ENCODE measurements around the gene ELMO1. TPM values are rescaled to one million over a fixed set of nuclear protein-coding genes. Genes with fewer than 3 reads are reported as not detected.

ELMO1 gene
- total and polyA plus RNA-seq, 4 donors, result 10.1 to 183 (median 34.4) TPM

DNA sequence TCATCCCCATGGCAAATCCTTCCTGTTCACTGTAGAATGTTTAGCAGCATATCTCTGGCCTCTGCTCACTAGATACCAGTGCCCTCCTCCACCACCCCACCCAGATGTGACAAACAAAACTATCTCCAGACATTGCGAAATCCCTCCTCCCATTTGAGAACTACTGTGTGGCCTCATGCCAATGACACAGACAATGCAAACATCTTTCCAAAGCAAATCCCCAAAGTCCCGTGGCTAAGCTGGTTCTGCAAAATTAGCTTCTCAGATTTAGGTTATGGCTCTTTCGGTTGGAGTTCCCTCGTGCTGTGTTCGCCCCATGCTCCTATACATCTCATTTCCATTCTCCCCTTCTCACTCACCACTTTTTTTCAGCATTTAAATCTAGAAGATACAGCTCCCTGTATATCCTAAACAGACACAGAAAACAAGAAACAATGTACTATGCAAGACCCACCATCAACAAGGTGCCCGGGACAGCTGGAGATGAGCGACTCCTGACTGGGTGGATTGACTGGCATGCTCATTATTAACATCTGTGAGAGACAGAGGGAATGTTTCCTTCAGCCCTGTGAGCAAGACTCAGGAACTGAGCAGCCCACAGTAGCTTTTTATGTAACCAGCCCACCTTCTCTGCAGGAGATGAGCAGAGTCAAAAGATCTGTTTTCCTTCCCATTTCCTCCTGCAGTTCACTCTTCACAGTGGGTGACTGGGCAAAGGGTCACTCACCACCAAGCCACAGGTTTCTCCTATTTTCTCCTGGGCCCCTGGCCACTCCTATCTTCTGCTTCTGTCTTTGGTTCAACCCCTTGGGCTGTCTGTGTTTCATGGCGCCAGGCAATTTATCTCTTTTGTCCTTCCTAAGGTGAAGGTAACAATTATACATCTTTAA lies 498.7 kb downstream of the ELMO1 start:
- ATAC-seq (ENCODE audit: insufficient read depth, low FRiP score), result no peak
- DNase-seq, result peak; percentile 20 to 66 (median 34)
- WGBS, 2 donors, result 60 to 68% methylated on average over 8 of the region's 8 CpGs

DNA sequence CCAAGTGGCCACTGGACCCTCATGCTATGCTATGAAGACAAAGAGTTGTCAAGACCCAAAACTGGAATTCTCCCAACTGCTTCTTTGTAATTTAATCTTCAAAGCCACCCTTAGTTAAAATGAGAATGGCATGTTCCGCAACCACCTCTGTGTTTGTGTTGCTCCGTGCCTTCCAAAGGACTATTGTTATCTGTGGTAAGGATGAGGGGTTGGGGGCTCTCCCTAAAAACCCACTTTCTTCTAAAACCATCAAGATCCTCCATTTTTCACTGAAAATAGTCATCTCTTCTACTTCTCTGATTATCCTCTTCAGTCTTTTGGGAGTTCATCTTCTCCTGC lies 502.3 kb downstream of the ELMO1 start:
- 84 to 98% methylated on average over 2 of the region's 2 CpGs for WGBS, 2 donors
- Histone ChIP-seq H3K4me3 (no peak overlapping the region), H3K9ac (ENCODE audit: insufficient read depth in 1 of 2, low read length in 2 of 2) (no peak overlapping the region), H3K27ac (ENCODE audit: low read depth in 1 of 2, low read length in 1 of 2) (no peak overlapping the region), H3K27me3 (ENCODE audit: control insufficient read depth in 3 of 3, insufficient read depth in 3 of 3, low read length in 2 of 3) (no peaks in the 10 kb centered on the region), H3K36me3 (ENCODE audit: control insufficient read depth in 4 of 4, insufficient read depth in 4 of 4, low read length in 4 of 4) (no peaks in the 10 kb centered on the region), H3K4me1 (ENCODE audit: control insufficient read depth in 5 of 5, insufficient read depth in 5 of 5, low read length in 5 of 5) (peaks cover 0 to 12% (median 6%) of the 10 kb centered on the region in 5 donors), H3K9me3 (ENCODE audit: control insufficient read depth in 4 of 4, insufficient read depth in 3 of 4, low read length in 3 of 4) (peaks cover 0 to 5% (median 0%) of the 10 kb centered on the region in 4 donors)
- TF ChIP-seq, protein P1, sequence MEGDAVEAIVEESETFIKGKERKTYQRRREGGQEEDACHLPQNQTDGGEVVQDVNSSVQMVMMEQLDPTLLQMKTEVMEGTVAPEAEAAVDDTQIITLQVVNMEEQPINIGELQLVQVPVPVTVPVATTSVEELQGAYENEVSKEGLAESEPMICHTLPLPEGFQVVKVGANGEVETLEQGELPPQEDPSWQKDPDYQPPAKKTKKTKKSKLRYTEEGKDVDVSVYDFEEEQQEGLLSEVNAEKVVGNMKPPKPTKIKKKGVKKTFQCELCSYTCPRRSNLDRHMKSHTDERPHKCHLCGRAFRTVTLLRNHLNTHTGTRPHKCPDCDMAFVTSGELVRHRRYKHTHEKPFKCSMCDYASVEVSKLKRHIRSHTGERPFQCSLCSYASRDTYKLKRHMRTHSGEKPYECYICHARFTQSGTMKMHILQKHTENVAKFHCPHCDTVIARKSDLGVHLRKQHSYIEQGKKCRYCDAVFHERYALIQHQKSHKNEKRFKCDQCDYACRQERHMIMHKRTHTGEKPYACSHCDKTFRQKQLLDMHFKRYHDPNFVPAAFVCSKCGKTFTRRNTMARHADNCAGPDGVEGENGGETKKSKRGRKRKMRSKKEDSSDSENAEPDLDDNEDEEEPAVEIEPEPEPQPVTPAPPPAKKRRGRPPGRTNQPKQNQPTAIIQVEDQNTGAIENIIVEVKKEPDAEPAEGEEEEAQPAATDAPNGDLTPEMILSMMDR (IDR thresholded peaks at IDR 0.05; ENCODE audit: control extremely low read depth, extremely low read depth), result no peak
- no peak for DNase-seq
- no peak for ATAC-seq (ENCODE audit: insufficient read depth, low FRiP score)

More for the DNA sequence above, 498.7 kb downstream of the ELMO1 start:
- no peak overlapping the region for H3K9ac ChIP-seq (ENCODE audit: insufficient read depth in 1 of 2, low read length in 2 of 2)
- H3K27me3 ChIP-seq (ENCODE audit: control insufficient read depth in 3 of 3, insufficient read depth in 3 of 3, low read length in 2 of 3), result no peaks in the 10 kb centered on the region
- peaks cover 0 to 14% (median 6%) of the 10 kb centered on the region in 5 donors for H3K4me1 ChIP-seq (ENCODE audit: control insufficient read depth in 5 of 5, insufficient read depth in 5 of 5, low read length in 5 of 5)
- TF ChIP-seq, protein P1 (IDR thresholded peaks at IDR 0.05; ENCODE audit: control extremely low read depth, extremely low read depth), result no peak
- H3K27ac ChIP-seq (ENCODE audit: low read depth in 1 of 2, low read length in 1 of 2), result no peak overlapping the region
- H3K36me3 ChIP-seq (ENCODE audit: control insufficient read depth in 4 of 4, insufficient read depth in 4 of 4, low read length in 4 of 4), result no peaks in the 10 kb centered on the region
- H3K9me3 ChIP-seq (ENCODE audit: control insufficient read depth in 4 of 4, insufficient read depth in 3 of 4, low read length in 3 of 4), result peaks cover 0 to 2% (median 0%) of the 10 kb centered on the region in 4 donors
- H3K4me3 ChIP-seq, result no peak overlapping the region

DNA sequence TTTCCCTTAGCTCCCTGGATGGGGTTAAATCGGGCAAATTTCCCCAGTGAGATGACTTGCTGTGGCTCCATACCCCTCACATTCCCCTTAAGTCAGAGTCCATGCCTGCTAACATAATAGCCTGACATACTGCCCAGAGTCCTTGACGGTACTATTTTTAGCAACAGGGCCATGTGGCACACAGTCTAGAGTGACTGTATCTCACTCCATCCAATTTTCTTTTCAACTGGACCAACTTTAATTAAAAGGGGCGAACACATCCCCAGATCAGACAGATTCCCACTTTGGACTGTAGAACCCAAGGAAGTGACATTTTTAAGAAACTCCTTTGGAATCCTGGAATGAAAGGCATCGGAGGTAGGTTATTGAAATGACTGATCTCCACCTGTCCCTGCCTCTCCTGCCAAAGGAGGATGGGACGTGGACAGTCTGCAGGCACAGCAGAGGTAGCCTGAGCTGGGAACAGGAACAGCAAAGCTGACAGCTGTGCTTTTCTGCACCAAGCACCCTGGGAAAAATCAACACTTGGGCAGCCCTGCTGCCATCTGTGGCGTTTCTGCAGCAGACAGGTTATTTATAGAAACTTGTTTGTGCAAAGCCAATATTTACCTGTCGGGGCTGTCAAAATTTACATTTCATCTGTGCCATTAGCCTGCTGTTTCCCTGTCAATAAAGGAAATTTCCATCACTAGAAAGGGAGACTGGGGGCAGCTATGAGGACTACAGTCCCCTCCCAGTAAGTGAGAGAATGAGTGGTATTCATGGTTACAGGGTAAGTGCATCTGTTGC lies 502.9 kb downstream of the ELMO1 start:
- Histone ChIP-seq H3K9me3 (ENCODE audit: control insufficient read depth in 4 of 4, insufficient read depth in 3 of 4, low read length in 3 of 4) (peaks cover 0 to 5% (median 2%) of the 10 kb centered on the region in 4 donors), H3K27me3 (ENCODE audit: control insufficient read depth in 3 of 3, insufficient read depth in 3 of 3, low read length in 2 of 3) (no peaks in the 10 kb centered on the region), H3K4me3 (no peak overlapping the region), H3K9ac (ENCODE audit: insufficient read depth in 1 of 2, low read length in 2 of 2) (no peak overlapping the region), H3K27ac (ENCODE audit: low read depth in 1 of 2, low read length in 1 of 2) (no peak overlapping the region), H3K4me1 (ENCODE audit: control insufficient read depth in 5 of 5, insufficient read depth in 5 of 5, low read length in 5 of 5) (peaks cover 0 to 10% (median 6%) of the 10 kb centered on the region in 5 donors), H3K36me3 (ENCODE audit: control insufficient read depth in 4 of 4, insufficient read depth in 4 of 4, low read length in 4 of 4) (no peaks in the 10 kb centered on the region)
- no peak for ATAC-seq (ENCODE audit: insufficient read depth, low FRiP score)
- TF ChIP-seq, protein P1 (IDR thresholded peaks at IDR 0.05; ENCODE audit: control extremely low read depth, extremely low read depth), result no peak
- peak in 2 of 3 donors; percentile 23 to 54 for DNase-seq
- 66 to 81% methylated on average over 7 of the region's 7 CpGs for WGBS, 2 donors

Data from lung (tissue), 12 donors.